BLaER1 (cell line): ENCODE measurements around the gene RAB40AL.
A peak's percentile ranks its signal among the peaks of the same experiment; 100 is the strongest.

ENCODE experiments used
- H3K27ac ChIP-seq: shearing (Covaris generic); formaldehyde crosslinking; 2 replicates; pipeline ENCODE4 v1.8.1; 2022
- H3K27me3 ChIP-seq: shearing (Covaris generic); formaldehyde crosslinking; 2 replicates; pipeline ENCODE4 v1.8.1; 2022
- H3K36me3 ChIP-seq: shearing (Covaris generic); formaldehyde crosslinking; 2 replicates; pipeline ENCODE4 v1.8.1; 2022
- H3K4me1 ChIP-seq: shearing (Covaris generic); formaldehyde crosslinking; 2 replicates; pipeline ENCODE4 v1.8.1; 2022
- H3K4me2 ChIP-seq: shearing (Covaris generic); formaldehyde crosslinking; 2 replicates; pipeline ENCODE4 v1.8.1; 2022
- H3K4me3 ChIP-seq: shearing (Covaris generic); formaldehyde crosslinking; 2 replicates; pipeline ENCODE4 v1.8.1; 2022
- H3K9ac ChIP-seq: shearing (Covaris generic); formaldehyde crosslinking; 2 replicates; pipeline ENCODE4 v1.8.1; 2022
- H3K9me3 ChIP-seq: shearing (Covaris generic); formaldehyde crosslinking; 2 replicates; pipeline ENCODE4 v1.8.1; 2022
- H4K20me1 ChIP-seq: shearing (Covaris generic); formaldehyde crosslinking; 2 replicates; pipeline ENCODE4 v1.8.1; 2022
- Cebpa-rat ChIP-seq: shearing (Covaris generic); IDR thresholded peaks from 2 replicates; pipeline ENCODE4 v1.8.1; 2022

RAB40AL gene

GRCh38 chrX:102976793-102977495 lies 39.9 kb downstream of the RAB40AL start:
- no peak for TF ChIP-seq Cebpa-rat
- peaks cover 16% of the 10 kb centered on the region for H3K9me3 ChIP-seq
- H3K4me3 ChIP-seq, result no peak overlapping the region
- no peak overlapping the region for H3K4me2 ChIP-seq
- no peaks in the 10 kb centered on the region for H3K27me3 ChIP-seq
- H3K27ac ChIP-seq, result no peak overlapping the region
- peaks cover 30% of the 10 kb centered on the region for H3K4me1 ChIP-seq
- no peaks in the 10 kb centered on the region for H3K36me3 ChIP-seq
- H3K9ac ChIP-seq, result no peak overlapping the region
- no peaks in the 10 kb centered on the region for H4K20me1 ChIP-seq

- TF ChIP-seq Cebpa-rat, result no peak
- Histone ChIP-seq H3K36me3 (no peaks in the 10 kb centered on the region), H3K27me3 (no peaks in the 10 kb centered on the region), H3K9ac (no peak overlapping the region), H3K4me1 (peaks cover 37% of the 10 kb centered on the region), H3K4me3 (no peak overlapping the region), H3K4me2 (no peak overlapping the region), H4K20me1 (no peaks in the 10 kb centered on the region), H3K27ac (no peak overlapping the region), H3K9me3 (0 out of 2 replicates have a peak, but pooled peaks cover 4% of the 10 kb centered on the region)
Measured at GRCh38 chrX:102978594-102978993, 41.5 kb downstream of the RAB40AL start.

GRCh38 chrX:102979536-102979935 lies 42.5 kb downstream of the RAB40AL start:
- H3K4me1 ChIP-seq, result peaks cover 40% of the 10 kb centered on the region
- H3K27ac ChIP-seq, result peak overlapping the region; percentile 0
- no peak overlapping the region for H3K9ac ChIP-seq
- peak overlapping the region; percentile 46; the same call in 1 of the 2 replicates for H3K4me2 ChIP-seq
- H3K4me3 ChIP-seq, result no peak overlapping the region
- H4K20me1 ChIP-seq, result no peaks in the 10 kb centered on the region
- no peaks in the 10 kb centered on the region for H3K36me3 ChIP-seq
- no peaks in the 10 kb centered on the region for H3K27me3 ChIP-seq
- H3K9me3 ChIP-seq, result peaks cover 2% of the 10 kb centered on the region; the same call in 1 of the 2 replicates
- TF ChIP-seq Cebpa-rat, result no peak

GRCh38 chrX:102983205-102983604 lies 46.1 kb downstream of the RAB40AL start:
- TF ChIP-seq Cebpa-rat, result no peak
- no peaks in the 10 kb centered on the region for H3K27me3 ChIP-seq
- H4K20me1 ChIP-seq, result no peaks in the 10 kb centered on the region

GRCh38 chrX:102985192-102985591 lies 48.1 kb downstream of the RAB40AL start:
- Histone ChIP-seq H3K4me2 (peak overlapping the region; percentile 35), H3K4me1 (peaks cover 45% of the 10 kb centered on the region), H3K27ac (peak overlapping the region; percentile 72), H3K27me3 (no peaks in the 10 kb centered on the region), H4K20me1 (no peaks in the 10 kb centered on the region), H3K4me3 (no peak overlapping the region), H3K36me3 (no peaks in the 10 kb centered on the region), H3K9ac (no peak overlapping the region), H3K9me3 (peaks cover 9% of the 10 kb centered on the region; the same call in 1 of the 2 replicates)
- peak; percentile 60; the same call in 1 of the 2 replicates for TF ChIP-seq Cebpa-rat

More at GRCh38 chrX:102983205-102983604, 46.1 kb downstream of the RAB40AL start:
- peaks cover 9% of the 10 kb centered on the region; the same call in 1 of the 2 replicates for H3K9me3 ChIP-seq
- peaks cover 52% of the 10 kb centered on the region for H3K4me1 ChIP-seq
- no peak overlapping the region for H3K4me2 ChIP-seq
- H3K4me3 ChIP-seq, result no peak overlapping the region
- H3K36me3 ChIP-seq, result no peaks in the 10 kb centered on the region
- no peak overlapping the region for H3K27ac ChIP-seq
- H3K9ac ChIP-seq, result no peak overlapping the region
